Heart left ventricle (tissue), 16 donors: ENCODE results near the gene NBAS. TPM values are rescaled to one million over a fixed set of nuclear protein-coding genes. Genes with fewer than 3 reads are reported as not detected.

Experiments used
- ATAC-seq, 4 donors: fragments of 200-7000 bp; cut with Tn5 transposase; one replicate each; pipeline ENCODE4 v1.9.1; 2020 to 2022; ENCODE audit warnings: moderate library complexity in 4 of 4, mild to moderate bottlenecking in 3 of 4, moderate number of reproducible peaks in 1 of 4
- DNase-seq, 5 donors: peaks; one replicate each; pipeline ENCODE4 v3.0.0-alpha.2; 2020
- H3K27ac ChIP-seq, 12 donors: fragments of 200-600 bp; sonication (generic) in 4 of 12; one replicate each; pipeline versions ENCODE4 v1.5.0 to v1.8.0; 2016 to 2022; ENCODE audit warnings: mild to moderate bottlenecking in 2 of 12
- H3K27me3 ChIP-seq, 9 donors: fragments of 200-600 bp; sonication (generic) in 2 of 9; one replicate each; pipeline versions ENCODE4 v1.5.1 to v1.8.0; 2016 to 2022; ENCODE audit warnings: mild to moderate bottlenecking in 3 of 9
- H3K36me3 ChIP-seq, 9 donors: fragments of 200-600 bp; sonication (generic) in 2 of 9; one replicate each; pipeline versions ENCODE4 v1.5.0 to v1.8.0; 2018 to 2022; ENCODE audit warnings: mild to moderate bottlenecking in 2 of 9
- H3K4me1 ChIP-seq, 12 donors: fragments of 200-600 bp; sonication (generic) in 4 of 12; one replicate each; pipeline versions ENCODE4 v1.5.0 to v1.8.0; 2016 to 2022; ENCODE audit warnings: mild to moderate bottlenecking in 3 of 12
- H3K4me3 ChIP-seq, 12 donors: fragments of 200-600 bp; sonication (generic) in 4 of 12; one replicate each; pipeline versions ENCODE4 v1.5.0 to v1.8.0; 2017 to 2022; ENCODE audit warnings: mild to moderate bottlenecking in 9 of 12, moderate library complexity in 4 of 12
- H3K9me3 ChIP-seq, 12 donors: fragments of 200-600 bp; sonication (generic) in 4 of 12; one replicate each; pipeline versions ENCODE4 v1.5.0 to v1.8.0; 2016 to 2022; ENCODE audit warnings: mild to moderate bottlenecking in 1 of 12
- CTCF ChIP-seq, 12 donors: fragments of 200-600 bp; sonication (generic) in 4 of 12; IDR thresholded peaks; one replicate each; pipeline versions ENCODE4 v1.5.0 to v1.8.0; 2018 to 2022; ENCODE audit warnings: antibody characterized with exemption in 12 of 12, mild to moderate bottlenecking in 5 of 12
- POLR2A ChIP-seq, 2 donors: fragments of 450-650 bp; IDR thresholded peaks; one replicate each; pipeline ENCODE4 v1.6.1; 2017; ENCODE audit warnings: antibody characterized with exemption in 2 of 2, mild to moderate bottlenecking in 2 of 2, moderate library complexity in 2 of 2
- WGBS, 4 donors: extraction: QIAGEN DNeasy Blood & Tissue Kit in 2 of 4; methylation state at CpG; one replicate each; pipeline versions ENCODE4 v1.1.5 to v1.1.7; 2013 to 2018; 5-methylcytosine and 5-hydroxymethylcytosine counted together
- intact Hi-C, 10 donors: fragments of 100-400 bp; cut with DNase I; formaldehyde crosslinking; loops; one replicate each; pipeline versions ENCODE4 v1.11.1 to v1.14.2; 2022
- polyA plus RNA-seq, 2 donors: library from polyadenylated mRNA; stranded (reverse); fragments of 200-250 nt; gene quantifications; one replicate each; pipeline ENCODE4 v1.2.3, GENCODE V29; 2013
- total RNA-seq, 9 donors: library from RNA; depleted of rRNA in 2 of 9; stranded (reverse); fragments of >200 nt in 2 of 9; fragmentation: NEBNext Ultra II Directional in 3 of 9; extraction: Animal tissue kit (Norgen Biotek cat#: 25700) in 3 of 9; gene quantifications; one replicate each; pipeline versions ENCODE4 v1.1.0 to v1.2.4, GENCODE V29; 2016 to 2023
- donor health status: ischemic (EF 13 %, LVEDD 7.1; RV severe dilation, severe dysfunction).
- donor health status: healthy with polysubstance abuse.
- donor health status: DM: no; HTN: yes; CAD: no.
- donor health status: DM: no; HTN: no; CAD: no.
- donor health status: ischemic (EF 25% LVEDD 6.9; RV normal size, moderate dysfunction).
- donor health status: ischemic (EF 25% LVEDD 5.7; RV mildly dilated, moderate dysfunction).
- donor health status: healthy.
- donor health status: DM: yes; HTN: yes; CAD: no.
- donor health status: ischemic (EF 35%, LVEDD 5.7; RV mildly dilated, moderate dysfunction).
- donor health status: nonischemic (EF 11% LVEDD 7.7; RV severe dilation, severe dysfunction).
- donor health status: DM: yes; HTN: yes; CAD: no.
- donor health status: PGD.
- donor health status: ischemic (EF 29% LVEDD 5.4; RV normal size, mild dysfunction).
- donor health status: nonischemic (EF 23%, LVEDD 6.1; RV moderate dilation, normal function).

The NBAS gene
- total and polyA plus RNA-seq, 11 donors, result 23.1 to 63.0 (median 50.5) TPM

GRCh38 chr2:15369129-15369528, 192.0 kb downstream of the NBAS start:
- DNase-seq (no peak), ATAC-seq (no peak)
- Histone ChIP-seq H3K4me1 (no peaks in the 10 kb centered on the region), H3K27me3 (no peaks in the 10 kb centered on the region), H3K27ac (no peak overlapping the region), H3K9me3 (no peaks in the 10 kb centered on the region), H3K4me3 (no peak overlapping the region), H3K36me3 (peaks cover 0 to 65% (median 34%) of the 10 kb centered on the region in 9 donors)
- WGBS, 4 donors, result 95 to 98% (median 97%) methylated on average over 2 of the region's 2 CpGs
- TF ChIP-seq POLR2A (IDR thresholded peaks at IDR 0.05), result no peak
- TF ChIP-seq CTCF (IDR thresholded peaks at IDR 0.05), result no peak
- intact Hi-C loops, result no loop called here

- DNase-seq (no peak), ATAC-seq (no peak)
- Histone ChIP-seq H3K9me3 (no peaks in the 10 kb centered on the region), H3K27ac (no peak overlapping the region), H3K4me3 (no peak overlapping the region), H3K27me3 (no peaks in the 10 kb centered on the region), H3K4me1 (no peaks in the 10 kb centered on the region), H3K36me3 (peaks cover 0 to 62% (median 22%) of the 10 kb centered on the region in 9 donors)
- 97 to 99% (median 97%) methylated on average over 2 of the region's 2 CpGs for WGBS, 4 donors
- intact Hi-C loops, result no loop called here
- TF ChIP-seq POLR2A (IDR thresholded peaks at IDR 0.05) (no peak), CTCF (IDR thresholded peaks at IDR 0.05) (no peak)
Observed at GRCh38 chr2:15367715-15368114, 193.4 kb downstream of the NBAS start.

- peaks cover 0 to 63% (median 18%) of the 10 kb centered on the region in 9 donors for H3K36me3 ChIP-seq
- DNase-seq, result no peak
- no peaks in the 10 kb centered on the region for H3K27me3 ChIP-seq
- 84 to 96% (median 95%) methylated on average over 3 of the region's 3 CpGs for WGBS, 4 donors
- H3K4me3 ChIP-seq, result no peak overlapping the region
- no peaks in the 10 kb centered on the region for H3K9me3 ChIP-seq
- ATAC-seq, result no peak
- intact Hi-C loops, result no loop called here
- TF ChIP-seq POLR2A (IDR thresholded peaks at IDR 0.05) (no peak), CTCF (IDR thresholded peaks at IDR 0.05) (no peak)
- no peaks in the 10 kb centered on the region for H3K4me1 ChIP-seq
- H3K27ac ChIP-seq, result no peak overlapping the region
Observed at GRCh38 chr2:15367205-15367604, 193.9 kb downstream of the NBAS start.

GRCh38 chr2:15365411-15365810, 195.7 kb downstream of the NBAS start:
- Histone ChIP-seq H3K27ac (no peak overlapping the region), H3K9me3 (no peaks in the 10 kb centered on the region), H3K4me1 (no peaks in the 10 kb centered on the region), H3K27me3 (no peaks in the 10 kb centered on the region), H3K36me3 (peaks cover 0 to 51% (median 15%) of the 10 kb centered on the region in 9 donors), H3K4me3 (no peak overlapping the region)
- WGBS, 4 donors, result 61 to 70% (median 65%) methylated on average over 2 of the region's 2 CpGs
- intact Hi-C loops, result no loop called here
- no peak for TF ChIP-seq POLR2A (IDR thresholded peaks at IDR 0.05)
- no peak for TF ChIP-seq CTCF (IDR thresholded peaks at IDR 0.05)
- no peak for DNase-seq
- ATAC-seq, result peak in 1 of 4 donors; percentile 49
